ENCODE results near the gene WNT11. TPM values are rescaled to one million over a fixed set of nuclear protein-coding genes. Genes with fewer than 3 reads are reported as not detected.

The WNT11 gene
- total and polyA plus RNA-seq, 2 of the 13 experiments (the other 11 are each of a cell fraction or from before 2014, with no cell fraction given) = 0.34 to 0.66 TPM

GRCh38 chr11:76152741-76153570, 53.3 kb downstream of the WNT11 start:
- no peak overlapping the region for H2AFZ ChIP-seq (ENCODE audit: low read length)
- in situ Hi-C loops (cut with HindIII; ENCODE audit: extremely low pct_ligation_motif_present, low pct_unique_long_range_greater_than_20kb) = loop anchor here (5.0 kb wide), 1 partner anchor 251 kb away; no protein-coding TSS in a partner anchor
- H3K27me3 ChIP-seq (ENCODE audit: control insufficient read depth in 1 of 2, insufficient read depth in 2 of 2, low read length in 2 of 2) = no peaks in the 10 kb centered on the region; a peak in 2 of 5 replicates
- peak overlapping the region; percentile 42; the same call in 1 of the 2 replicates for H3K9ac ChIP-seq (ENCODE audit: insufficient read depth, low read depth, low read length)
- DNase-seq (ENCODE audit: low spot score) (no peak), FAIRE-seq (no peak), ATAC-seq (peak; percentile 50)
- H4K20me1 ChIP-seq (ENCODE audit: insufficient read depth, low read length) = no peaks in the 10 kb centered on the region
- peak overlapping the region; percentile 28 to 68 (median 46) for H3K4me3 ChIP-seq (replicated peaks in 1 of 3; ENCODE audit: insufficient read depth in 1 of 3, low read depth in 2 of 3, low read length in 3 of 3)
- ChIA-PET CTCF (ENCODE audit: low intra/inter-chr PET ratio, low total read pairs) (interaction anchor here (0.6 to 2.3 kb wide), 3 partner anchors 55 to 288 kb away, joined by 3 to 14 read pairs (median 4); no protein-coding TSS in a partner anchor), POLR2A (no interaction called here)
- no peaks in the 10 kb centered on the region for H3K9me3 ChIP-seq (ENCODE audit: low read length)
- intact Hi-C loops (cut with micrococcal nuclease; ENCODE audit: unreplicated experiment) = loop anchor here (1.0 kb wide), 1 partner anchor 256 kb away; no protein-coding TSS in a partner anchor
- 5% methylated on average over 10 of the region's 13 CpGs for WGBS (ENCODE audit: low lambda C conversion rate)
- no peaks in the 10 kb centered on the region for H3K36me3 ChIP-seq (replicated peaks in 1 of 2; ENCODE audit: control insufficient read depth in 1 of 2, insufficient read depth in 2 of 2, low read length in 2 of 2)
- peak overlapping the region; percentile 85 for H3K4me2 ChIP-seq (ENCODE audit: low read depth, low read length)
- H3K4me1 ChIP-seq (ENCODE audit: insufficient read depth, low read length) = peaks cover 94% of the 10 kb centered on the region
- H3K27ac ChIP-seq (ENCODE audit: extremely low read length, insufficient read depth, low read length) = peak overlapping the region; percentile 34
- no peaks in the 10 kb centered on the region for H3K79me2 ChIP-seq (ENCODE audit: insufficient read depth, low read length)
- no TSS peak for BruUV-seq (replicated peaks)
- TF ChIP-seq MLLT10 (CRISPR knock-in tag; IDR thresholded peaks at IDR 0.05) = no peak
- TF ChIP-seq FOXP4 (CRISPR knock-in tag; IDR thresholded peaks at IDR 0.05) = peak; percentile 85
- TF ChIP-seq FOXP1 (IDR thresholded peaks at IDR 0.05) = no peak
- TF ChIP-seq FOXP1 (CRISPR knock-in tag; IDR thresholded peaks at IDR 0.05) = peak; percentile 66; the same call in 1 of the 2 replicates
- no peak for TF ChIP-seq AGO2 (optimal IDR thresholded peaks at IDR 0.05; ENCODE audit: low read depth, low read length)
- TF ChIP-seq ZNF776 (CRISPR knock-in tag; IDR thresholded peaks at IDR 0.05) = no peak
- no peak for TF ChIP-seq SP1 (IDR thresholded peaks at IDR 0.05)
- TF ChIP-seq SP1 (CRISPR knock-in tag; IDR thresholded peaks at IDR 0.05) = no peak
- 0 out of 2 replicates have a peak, but pooled peaks have one; percentile 38 for TF ChIP-seq ZNF275 (CRISPR knock-in tag; IDR thresholded peaks at IDR 0.05; ENCODE audit: borderline replicate concordance)
- TF ChIP-seq ISX (CRISPR knock-in tag; conservative IDR thresholded peaks at IDR 0.05) = no peak
- TF ChIP-seq, protein P1, sequence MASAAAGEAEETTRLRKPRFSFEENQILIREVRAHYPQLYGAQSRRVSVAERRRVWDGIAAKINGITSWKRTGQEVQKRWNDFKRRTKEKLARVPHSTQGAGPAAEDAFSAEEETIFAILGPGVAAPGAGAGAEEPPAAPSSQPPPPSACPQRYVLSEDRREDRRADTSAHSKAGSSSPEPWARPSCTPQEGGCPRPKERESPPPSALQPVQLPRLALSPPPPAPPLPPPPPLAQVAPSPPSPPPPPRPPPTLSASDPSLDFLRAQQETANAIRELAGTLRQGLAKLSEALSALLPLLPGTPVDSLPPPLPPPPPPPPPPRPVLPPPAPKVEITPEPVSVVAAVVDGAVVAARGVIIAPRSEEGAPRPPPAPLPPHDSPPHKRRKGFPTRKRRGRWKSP (CRISPR knock-in tag; IDR thresholded peaks at IDR 0.05) = 0 out of 2 replicates have a peak, but pooled peaks have one; percentile 3
- TF ChIP-seq ZNF550 (CRISPR knock-in tag; IDR thresholded peaks at IDR 0.05; ENCODE audit: borderline replicate concordance) = no peak
- TF ChIP-seq ZNF773 (CRISPR knock-in tag; IDR thresholded peaks at IDR 0.05; ENCODE audit: borderline replicate concordance) = no peak
- TF ChIP-seq ZNF577 (CRISPR knock-in tag; IDR thresholded peaks at IDR 0.05; ENCODE audit: borderline replicate concordance, low read depth) = no peak
- TF ChIP-seq, protein P2, sequence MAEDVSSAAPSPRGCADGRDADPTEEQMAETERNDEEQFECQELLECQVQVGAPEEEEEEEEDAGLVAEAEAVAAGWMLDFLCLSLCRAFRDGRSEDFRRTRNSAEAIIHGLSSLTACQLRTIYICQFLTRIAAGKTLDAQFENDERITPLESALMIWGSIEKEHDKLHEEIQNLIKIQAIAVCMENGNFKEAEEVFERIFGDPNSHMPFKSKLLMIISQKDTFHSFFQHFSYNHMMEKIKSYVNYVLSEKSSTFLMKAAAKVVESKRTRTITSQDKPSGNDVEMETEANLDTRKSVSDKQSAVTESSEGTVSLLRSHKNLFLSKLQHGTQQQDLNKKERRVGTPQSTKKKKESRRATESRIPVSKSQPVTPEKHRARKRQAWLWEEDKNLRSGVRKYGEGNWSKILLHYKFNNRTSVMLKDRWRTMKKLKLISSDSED (CRISPR knock-in tag; IDR thresholded peaks at IDR 0.05) = no peak
